ENCODE results near the gene CHDH. TPM values are rescaled to one million over a fixed set of nuclear protein-coding genes. Genes with fewer than 3 reads are reported as not detected.

The CHDH gene
- total RNA-seq, 2 donors from 2014 or later, result 0.50 to 0.94 TPM

DNA sequence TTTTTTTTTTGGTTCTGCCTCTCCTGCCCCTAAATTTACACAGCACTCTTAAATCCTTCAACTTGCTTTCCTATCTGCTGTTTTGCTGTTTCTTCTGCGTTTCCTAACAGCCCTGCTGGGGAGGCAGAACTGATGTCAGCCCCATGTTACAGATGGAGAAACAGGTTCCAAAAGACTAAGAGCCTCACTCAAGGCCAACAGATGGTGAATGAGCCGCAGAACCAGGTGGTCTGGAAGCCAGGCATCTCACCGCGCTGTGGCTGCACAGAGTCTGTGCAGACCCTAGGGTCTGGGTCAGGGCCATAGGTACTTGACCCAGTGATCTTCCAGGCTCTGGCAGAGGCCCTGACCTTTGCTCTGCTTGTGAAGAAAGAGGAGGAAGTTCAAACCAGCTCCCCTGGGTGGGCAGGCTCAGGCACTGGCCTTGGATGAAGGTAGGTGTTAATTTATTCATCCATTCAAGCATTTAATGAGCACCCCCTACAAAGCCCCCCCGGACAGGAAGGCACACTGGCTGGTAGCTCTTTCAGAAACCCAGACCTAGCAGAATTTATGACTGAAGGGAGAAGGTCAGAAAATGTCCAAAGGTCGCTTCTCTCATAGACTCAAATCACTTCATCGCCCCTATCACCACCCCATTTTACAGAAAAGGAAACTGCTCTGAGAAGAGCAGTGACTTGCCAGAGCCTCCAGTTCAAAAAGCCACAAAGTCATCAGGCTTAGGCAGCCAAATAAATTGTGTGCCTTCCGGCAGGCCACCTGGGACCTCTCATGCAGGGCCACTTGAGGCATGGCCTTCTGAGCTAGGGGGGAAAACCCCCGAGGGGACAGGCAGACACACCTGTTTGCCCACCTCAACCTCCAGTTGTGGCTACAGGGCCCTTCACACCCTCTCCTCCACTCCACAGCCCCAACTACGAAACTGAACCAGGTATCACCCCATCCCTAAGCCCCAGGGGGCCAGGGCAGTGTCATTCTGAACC, 2.7 kb downstream of the CHDH start:
- no peak for ATAC-seq
- H3K4me3 Mint-ChIP-seq, result peak overlapping the region; percentile 60
- no peaks in the 10 kb centered on the region for H3K9me3 ChIP-seq (ENCODE audit: control insufficient read depth, low read length, poor library complexity, severe bottlenecking)
- no peak for DNase-seq
- H3K36me3 Mint-ChIP-seq (ENCODE audit: low read depth), result peaks cover under 1% of the 10 kb centered on the region
- H3K27me3 Mint-ChIP-seq, result peaks cover 63% of the 10 kb centered on the region
- H3K4me1 Mint-ChIP-seq, result peaks cover 2% of the 10 kb centered on the region
- H3K27ac Mint-ChIP-seq, result peak overlapping the region; percentile 63

DNA sequence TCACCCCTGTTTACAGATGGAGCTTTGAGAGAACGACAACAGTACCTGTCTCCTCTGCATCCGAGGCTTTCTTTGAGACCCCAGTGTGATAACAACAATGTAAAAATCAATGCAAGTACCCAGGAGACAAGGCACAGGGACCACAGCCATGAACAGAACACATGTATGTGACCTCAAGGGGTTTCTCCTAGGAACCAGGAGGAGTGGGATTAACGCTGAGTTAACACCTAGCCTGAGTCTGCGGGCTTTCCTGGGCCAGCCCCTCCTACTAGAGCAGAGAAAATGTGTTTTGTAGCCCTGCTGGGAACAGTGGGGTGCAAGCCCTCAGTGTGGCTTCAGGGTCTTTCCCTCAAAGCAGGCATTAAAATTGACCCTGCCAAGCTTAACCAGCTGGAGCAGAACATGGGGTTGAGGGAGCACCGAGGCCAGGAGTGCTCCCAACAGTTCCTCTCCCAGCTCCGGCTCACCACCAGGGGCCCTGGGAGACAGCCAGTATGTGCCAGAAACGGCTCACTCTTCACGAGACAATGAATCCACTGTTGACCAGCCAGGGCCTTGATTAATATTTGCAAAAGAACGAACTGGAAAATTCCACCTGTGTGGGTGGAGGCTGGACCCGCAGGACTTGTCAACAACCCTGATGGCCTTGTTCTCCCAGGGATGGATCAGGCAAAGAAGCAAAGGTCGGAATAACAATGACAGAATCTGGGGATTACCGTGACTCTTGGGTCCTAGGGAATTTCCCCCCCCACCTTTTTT, 3.6 kb downstream of the CHDH start:
- Mint-ChIP-seq H3K27me3 (peaks cover 60% of the 10 kb centered on the region), H3K36me3 (ENCODE audit: low read depth) (no peaks in the 10 kb centered on the region), H3K4me1 (peaks cover 2% of the 10 kb centered on the region), H3K4me3 (no peak overlapping the region), H3K27ac (peak overlapping the region; percentile 37)
- no peak for ATAC-seq
- no peak for DNase-seq
- no peaks in the 10 kb centered on the region for H3K9me3 ChIP-seq (ENCODE audit: control insufficient read depth, low read length, poor library complexity, severe bottlenecking)

DNA sequence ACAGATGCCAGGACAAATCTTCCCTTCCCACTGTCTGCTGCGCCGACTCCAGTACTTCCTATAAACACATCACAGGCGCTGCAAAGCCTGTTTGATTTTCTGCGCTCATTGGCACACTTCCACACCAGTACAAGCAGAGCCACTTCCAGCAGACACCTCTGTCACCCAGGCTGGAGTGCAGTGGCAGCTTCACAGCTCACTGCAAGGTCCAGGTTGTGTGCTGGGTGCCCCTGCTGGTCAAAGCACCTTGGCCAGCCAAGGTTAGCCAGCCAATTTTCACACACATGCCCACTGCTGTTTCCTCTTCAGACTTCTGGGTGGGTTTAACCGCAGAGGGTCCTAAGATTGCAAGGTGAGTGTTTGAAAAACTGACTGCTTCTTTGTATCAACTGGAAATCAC, 4.9 kb downstream of the CHDH start:
- peaks cover 4% of the 10 kb centered on the region for H3K4me1 Mint-ChIP-seq
- DNase-seq (no peak), ATAC-seq (no peak)
- H3K4me3 Mint-ChIP-seq, result no peak overlapping the region
- peaks cover 49% of the 10 kb centered on the region for H3K27me3 Mint-ChIP-seq
- H3K36me3 Mint-ChIP-seq (ENCODE audit: low read depth), result no peaks in the 10 kb centered on the region
- no peaks in the 10 kb centered on the region for H3K9me3 ChIP-seq (ENCODE audit: control insufficient read depth, low read length, poor library complexity, severe bottlenecking)
- no peak overlapping the region for H3K27ac Mint-ChIP-seq

DNA sequence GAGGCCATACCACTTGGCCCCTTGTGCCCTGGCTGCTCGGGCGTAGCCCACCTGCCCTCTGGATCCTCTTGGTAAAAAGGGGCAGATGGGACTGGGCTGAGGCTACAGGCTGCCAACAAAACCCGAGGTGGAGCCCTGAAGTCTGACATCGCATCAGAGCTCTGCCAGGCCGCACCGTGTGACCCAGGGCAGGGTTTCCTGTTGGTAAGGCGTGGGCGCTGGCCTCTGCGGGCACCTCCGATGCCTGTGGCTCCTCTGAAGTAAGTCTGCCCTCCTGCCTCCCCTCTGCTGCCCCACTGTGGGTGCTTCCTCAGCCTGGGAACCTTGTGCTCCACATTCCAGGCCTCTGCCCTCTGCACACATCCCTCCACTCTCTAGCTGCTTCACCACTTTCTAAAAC, 8.9 kb downstream of the CHDH start:
- H3K9me3 ChIP-seq (ENCODE audit: control insufficient read depth, low read length, poor library complexity, severe bottlenecking), result no peaks in the 10 kb centered on the region
- Mint-ChIP-seq H3K27me3 (peaks cover 23% of the 10 kb centered on the region), H3K36me3 (ENCODE audit: low read depth) (no peaks in the 10 kb centered on the region), H3K4me3 (no peak overlapping the region), H3K27ac (no peak overlapping the region), H3K4me1 (peaks cover 2% of the 10 kb centered on the region)
- DNase-seq (no peak), ATAC-seq (no peak)

DNA sequence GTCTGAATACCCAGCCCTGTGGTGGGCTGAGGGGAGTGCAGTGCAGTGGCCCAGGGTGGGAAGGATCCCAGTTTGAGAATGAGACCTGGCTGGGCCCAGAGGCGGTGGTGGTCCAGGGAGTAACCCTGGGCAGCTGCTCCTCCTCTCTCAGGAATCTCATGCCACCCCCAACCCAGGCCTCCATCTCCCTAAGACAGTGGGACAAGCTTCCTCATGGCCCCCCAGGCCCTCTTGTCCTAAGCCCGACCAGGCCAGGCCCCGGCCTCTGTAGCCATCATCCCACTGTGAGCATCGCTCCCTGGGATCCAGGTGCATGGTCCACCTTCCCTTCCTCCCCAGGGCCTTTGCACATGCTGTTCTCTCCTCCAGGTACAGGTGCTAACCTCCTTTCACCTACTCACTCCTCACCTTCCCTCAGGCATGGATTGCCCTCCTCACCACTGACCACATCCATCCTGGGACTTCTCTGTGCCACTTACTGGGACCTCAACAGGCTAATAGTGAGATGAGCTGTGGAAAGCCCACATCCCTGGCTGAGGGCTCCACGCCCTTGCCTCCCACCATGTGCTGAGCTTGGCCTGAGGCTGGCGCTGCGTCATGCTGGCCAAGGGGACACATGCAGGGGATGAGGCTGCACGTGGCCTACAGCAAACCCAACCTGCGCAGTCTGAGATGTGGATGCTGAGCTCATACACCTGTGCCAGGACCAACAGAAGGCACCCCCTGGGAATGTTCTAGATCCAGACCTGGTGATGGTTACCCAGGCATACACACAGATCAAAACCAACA, 9.9 kb downstream of the CHDH start:
- Mint-ChIP-seq H3K27ac (no peak overlapping the region), H3K36me3 (ENCODE audit: low read depth) (no peaks in the 10 kb centered on the region), H3K4me3 (no peak overlapping the region), H3K27me3 (peaks cover 23% of the 10 kb centered on the region), H3K4me1 (peaks cover 2% of the 10 kb centered on the region)
- no peaks in the 10 kb centered on the region for H3K9me3 ChIP-seq (ENCODE audit: control insufficient read depth, low read length, poor library complexity, severe bottlenecking)
- DNase-seq (no peak), ATAC-seq (no peak)

DNA sequence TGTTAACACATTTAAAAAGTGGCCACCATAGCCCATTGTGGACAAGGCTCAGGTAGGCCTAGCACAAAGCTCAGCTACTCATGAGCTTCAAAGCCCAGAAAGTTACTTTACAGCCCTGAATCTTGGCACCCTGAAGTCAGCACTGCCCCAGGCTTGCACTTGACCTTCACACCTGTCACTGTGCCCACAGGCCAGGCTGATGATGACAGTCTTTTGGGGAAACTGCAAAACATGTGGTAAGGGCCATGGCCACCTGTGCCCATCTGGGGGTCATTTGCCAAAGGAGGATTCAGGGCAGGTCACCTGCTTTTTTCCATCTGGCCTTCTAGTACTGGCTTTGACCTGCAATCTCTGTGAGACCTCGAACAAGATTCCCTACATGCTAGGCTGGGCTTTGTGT, 11.0 kb downstream of the CHDH start:
- no peak overlapping the region for H3K27ac Mint-ChIP-seq
- H3K4me3 Mint-ChIP-seq, result no peak overlapping the region
- H3K36me3 Mint-ChIP-seq (ENCODE audit: low read depth), result no peaks in the 10 kb centered on the region
- H3K4me1 Mint-ChIP-seq, result peaks cover 2% of the 10 kb centered on the region
- no peaks in the 10 kb centered on the region for H3K9me3 ChIP-seq (ENCODE audit: control insufficient read depth, low read length, poor library complexity, severe bottlenecking)
- H3K27me3 Mint-ChIP-seq, result peaks cover 23% of the 10 kb centered on the region
- DNase-seq, result no peak
- no peak for ATAC-seq

DNA sequence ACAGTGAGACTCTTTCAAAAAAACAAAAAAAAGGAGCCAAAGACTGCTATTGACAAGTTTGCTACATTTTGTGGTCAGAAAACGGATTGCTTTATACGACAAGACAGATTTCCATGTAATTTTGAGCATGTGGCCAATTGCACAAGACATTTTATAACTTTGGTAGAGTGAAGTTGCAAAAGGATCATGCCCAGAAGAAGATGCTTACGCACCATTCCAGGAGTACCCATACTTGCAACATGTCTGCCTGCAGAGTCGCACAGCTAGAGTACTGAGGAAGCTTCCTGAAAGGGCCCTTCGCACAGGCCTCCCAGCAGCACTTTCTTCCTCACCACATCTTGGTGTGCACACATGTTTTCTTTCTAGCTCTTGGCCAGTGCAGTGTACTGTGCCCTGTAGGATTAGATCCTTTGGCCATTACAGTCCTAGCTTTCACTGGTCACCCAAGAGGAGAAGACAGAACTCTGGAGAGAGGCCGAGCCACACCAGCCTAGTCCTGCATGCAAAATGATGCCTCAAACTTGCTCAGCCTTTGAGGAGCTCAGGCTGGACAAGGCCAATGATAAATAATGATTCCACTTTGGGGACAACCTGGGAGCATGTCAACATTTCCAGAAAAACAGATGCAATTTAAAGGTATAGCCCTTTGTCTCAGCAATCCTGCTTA, 11.7 kb downstream of the CHDH start:
- H3K4me1 Mint-ChIP-seq, result peaks cover 2% of the 10 kb centered on the region

DNA sequence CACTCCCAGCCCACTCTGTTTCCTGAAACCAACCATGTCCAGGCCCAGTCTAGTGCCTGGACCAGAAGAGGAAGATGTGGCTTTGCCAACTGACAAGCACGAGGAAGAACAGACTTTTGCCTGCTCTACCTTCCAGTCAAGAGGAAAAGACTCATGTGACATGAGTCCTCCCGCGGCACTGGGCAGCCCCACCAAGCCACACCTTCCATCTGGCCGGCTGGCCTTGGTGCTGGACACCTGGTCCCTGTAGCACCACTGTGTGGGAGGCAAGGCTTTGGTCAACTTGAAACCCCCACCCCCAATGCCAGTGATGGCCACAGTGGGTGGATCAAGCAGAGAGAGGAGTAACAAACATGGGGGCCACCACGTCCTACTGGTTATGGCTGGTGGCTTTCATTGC, 12.5 kb downstream of the CHDH start:
- no peak for ATAC-seq
- Mint-ChIP-seq H3K27me3 (peaks cover 7% of the 10 kb centered on the region), H3K4me3 (no peak overlapping the region)

More for the DNA sequence above, 11.7 kb downstream of the CHDH start:
- Mint-ChIP-seq H3K36me3 (ENCODE audit: low read depth) (no peaks in the 10 kb centered on the region), H3K27ac (no peak overlapping the region), H3K4me3 (no peak overlapping the region), H3K27me3 (peaks cover 16% of the 10 kb centered on the region)
- DNase-seq (no peak), ATAC-seq (no peak)
- no peaks in the 10 kb centered on the region for H3K9me3 ChIP-seq (ENCODE audit: control insufficient read depth, low read length, poor library complexity, severe bottlenecking)

DNA sequence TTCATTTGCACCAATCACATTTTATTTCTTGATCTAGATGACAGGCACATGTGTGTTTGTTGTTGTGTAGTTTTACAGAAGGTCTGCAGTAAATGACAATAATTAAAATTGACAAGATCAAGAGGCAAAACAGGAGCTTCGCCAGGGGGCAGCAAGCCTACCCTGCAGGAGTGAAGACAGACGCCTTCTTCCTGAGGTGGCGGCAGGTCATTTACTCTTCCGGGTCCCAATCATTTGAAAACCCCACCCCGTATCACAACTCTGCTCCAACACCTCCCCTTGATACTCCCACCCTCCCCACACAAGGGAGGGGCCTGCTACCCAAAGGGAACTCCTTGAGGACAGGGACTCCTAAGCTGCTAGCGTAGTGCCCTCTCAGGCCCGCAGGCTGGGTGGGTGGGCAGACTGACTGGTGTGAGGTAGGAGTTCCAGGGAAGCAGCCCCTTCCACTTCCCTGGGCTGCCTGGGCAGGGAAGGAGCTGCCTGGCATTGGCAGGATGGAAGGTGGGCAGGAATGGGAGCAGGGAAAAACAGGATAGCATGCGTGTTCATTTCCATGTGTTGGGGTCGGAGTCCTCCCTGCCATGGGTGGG, 13.1 kb downstream of the CHDH start:
- no peaks in the 10 kb centered on the region for H3K36me3 Mint-ChIP-seq (ENCODE audit: low read depth)
- no peak overlapping the region for H3K4me3 Mint-ChIP-seq

More for the DNA sequence above, 12.5 kb downstream of the CHDH start:
- no peak overlapping the region for H3K27ac Mint-ChIP-seq
- H3K9me3 ChIP-seq (ENCODE audit: control insufficient read depth, low read length, poor library complexity, severe bottlenecking), result no peaks in the 10 kb centered on the region
- no peak for DNase-seq
- peaks cover 2% of the 10 kb centered on the region for H3K4me1 Mint-ChIP-seq
- H3K36me3 Mint-ChIP-seq (ENCODE audit: low read depth), result no peaks in the 10 kb centered on the region

DNA sequence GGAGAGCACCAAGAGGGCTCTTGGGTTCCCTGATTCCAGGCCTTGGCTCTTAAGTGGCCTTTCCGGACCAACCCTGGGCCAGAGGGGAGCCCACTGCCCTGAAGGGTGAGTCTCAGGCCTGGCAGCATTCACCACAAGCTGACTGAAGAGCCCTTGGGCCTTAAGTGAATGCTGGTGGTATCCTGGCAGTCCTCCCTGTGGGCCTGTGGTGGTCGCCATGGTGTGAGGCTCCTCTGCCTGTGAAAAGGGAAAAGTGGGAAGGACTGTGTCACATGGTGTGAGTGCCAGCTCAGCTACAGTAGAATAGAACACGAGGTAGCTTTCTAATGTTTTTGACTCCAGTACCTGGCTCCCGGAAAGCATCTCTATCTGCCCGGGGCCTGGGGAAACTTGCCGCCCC, 15.3 kb downstream of the CHDH start:
- no peak for ATAC-seq
- H3K9me3 ChIP-seq (ENCODE audit: control insufficient read depth, low read length, poor library complexity, severe bottlenecking), result no peaks in the 10 kb centered on the region
- H3K27me3 Mint-ChIP-seq, result no peaks in the 10 kb centered on the region
- H3K36me3 Mint-ChIP-seq (ENCODE audit: low read depth), result peaks cover 2% of the 10 kb centered on the region
- H3K4me3 Mint-ChIP-seq, result no peak overlapping the region
- peaks cover 4% of the 10 kb centered on the region for H3K4me1 Mint-ChIP-seq
- no peak overlapping the region for H3K27ac Mint-ChIP-seq
- no peak for DNase-seq

More for the DNA sequence above, 13.1 kb downstream of the CHDH start:
- peaks cover 2% of the 10 kb centered on the region for H3K27me3 Mint-ChIP-seq
- H3K9me3 ChIP-seq (ENCODE audit: control insufficient read depth, low read length, poor library complexity, severe bottlenecking), result no peaks in the 10 kb centered on the region
- DNase-seq, result no peak
- no peak for ATAC-seq
- H3K4me1 Mint-ChIP-seq, result peaks cover 2% of the 10 kb centered on the region
- H3K27ac Mint-ChIP-seq, result no peak overlapping the region

DNA sequence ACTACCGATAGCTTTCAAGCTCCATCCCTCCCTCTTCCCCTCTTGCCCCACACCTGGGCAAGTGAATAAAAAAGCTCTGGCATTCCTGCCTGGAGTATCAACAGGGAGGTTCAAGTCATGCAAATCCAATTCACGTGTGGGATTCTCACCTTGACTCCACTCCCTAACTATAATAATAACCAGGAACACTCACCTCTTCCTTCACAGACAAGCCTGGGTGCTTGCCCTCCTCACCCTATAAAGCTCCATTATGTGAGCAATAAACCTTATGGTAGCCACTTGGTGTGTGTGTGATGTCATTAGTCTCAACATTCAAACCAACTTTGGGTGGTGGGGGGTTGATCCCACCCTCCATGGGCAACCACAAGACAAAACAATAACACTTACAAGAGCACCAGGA, 16.6 kb downstream of the CHDH start:
- Mint-ChIP-seq H3K36me3 (ENCODE audit: low read depth) (peaks cover 2% of the 10 kb centered on the region), H3K4me1 (peaks cover 4% of the 10 kb centered on the region), H3K4me3 (no peak overlapping the region), H3K27me3 (no peaks in the 10 kb centered on the region), H3K27ac (no peak overlapping the region)
- ATAC-seq (no peak), DNase-seq (no peak)
- no peaks in the 10 kb centered on the region for H3K9me3 ChIP-seq (ENCODE audit: control insufficient read depth, low read length, poor library complexity, severe bottlenecking)

DNA sequence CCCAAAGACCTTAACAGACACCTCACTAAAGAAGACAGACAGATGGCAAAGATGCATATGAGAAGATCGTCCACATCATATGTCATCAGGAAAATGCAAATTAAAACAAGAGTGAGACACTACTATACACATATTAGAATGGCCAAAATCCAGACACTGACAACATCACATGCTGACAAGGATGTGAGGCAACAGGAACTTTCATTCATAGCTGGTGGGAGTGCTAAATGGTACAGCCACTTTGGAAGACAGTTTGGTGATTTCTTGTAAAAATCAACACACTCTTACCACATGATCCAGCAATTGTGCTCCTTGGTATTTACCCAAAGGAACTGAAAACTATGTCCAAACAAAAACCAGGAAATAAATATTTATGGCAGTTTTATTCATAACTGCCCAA, 17.6 kb downstream of the CHDH start:
- H3K4me1 Mint-ChIP-seq, result peaks cover 4% of the 10 kb centered on the region
- no peaks in the 10 kb centered on the region for H3K9me3 ChIP-seq (ENCODE audit: control insufficient read depth, low read length, poor library complexity, severe bottlenecking)
- ATAC-seq, result no peak
- H3K27ac Mint-ChIP-seq, result no peak overlapping the region
- no peak overlapping the region for H3K4me3 Mint-ChIP-seq
- peaks cover 4% of the 10 kb centered on the region for H3K36me3 Mint-ChIP-seq (ENCODE audit: low read depth)
- no peaks in the 10 kb centered on the region for H3K27me3 Mint-ChIP-seq
- DNase-seq, result no peak
